Erythroblast (primary cell): Measurements from ENCODE around the gene ZFP90.

Experiments used
- GATA1 ChIP-seq: IDR thresholded peaks from 2 replicates; pipeline ENCODE4 v1.6.1; 2011; ENCODE audit warnings: low read depth, mild to moderate bottlenecking, control low read depth, low read length, moderate library complexity
- POLR2A ChIP-seq: IDR thresholded peaks from 2 replicates; pipeline ENCODE4 v1.6.1; 2011; ENCODE audit warnings: mild to moderate bottlenecking, low read length

DNA sequence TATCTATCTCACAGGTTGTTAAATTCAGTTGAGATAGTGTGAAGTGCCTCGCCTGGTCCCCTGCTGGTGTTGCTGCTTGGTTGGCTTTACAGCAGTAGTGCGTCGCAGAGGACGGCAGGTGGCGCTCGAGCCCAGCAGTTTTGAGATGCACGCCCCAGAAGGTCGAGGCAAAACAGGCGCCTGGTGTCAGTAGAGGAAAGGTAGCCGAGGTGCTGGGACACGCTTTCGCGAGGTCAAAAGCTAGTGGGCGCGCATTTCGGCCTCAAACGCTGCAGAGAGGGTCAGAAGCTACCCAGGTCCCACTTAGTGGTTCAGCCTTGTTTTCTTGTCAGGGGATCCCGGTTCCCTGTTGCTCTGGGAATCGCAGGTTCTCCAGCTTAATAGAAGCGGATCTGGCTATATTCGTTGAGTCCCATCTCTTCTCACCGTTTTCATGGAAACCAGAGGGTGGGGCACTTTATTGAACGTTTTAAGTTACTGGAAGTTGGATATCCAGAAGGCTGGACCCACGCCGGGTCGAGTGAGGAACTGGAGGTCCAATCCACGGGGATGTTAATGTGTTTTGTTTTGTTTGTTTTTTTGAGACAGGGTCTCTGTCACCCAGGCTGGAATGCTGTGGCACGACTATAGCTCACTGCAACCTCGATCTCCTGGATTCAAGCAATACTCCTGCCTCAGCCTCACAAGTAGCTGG, 10.3 kb upstream of the ZFP90 start:
- TF ChIP-seq POLR2A (no peak), GATA1 (no peak)
